HL-60 (cell line): Measurements from ENCODE around the gene RIN3.

Source experiments
- DNase-seq, 2 experiments: peaks; one replicate each; pipeline ENCODE4 v3.0.0-alpha.2; 2010 to 2020; ENCODE audit warnings: low read depth in 1 of 2, low spot score in 1 of 2
- H3K27ac ChIP-seq: fragments of 250-450 bp; sonication (Bioruptor Pico); replicated peaks from 2 replicates; pipeline ENCODE4 v1.5.1; 2020; ENCODE audit warnings: mild to moderate bottlenecking, moderate library complexity
- H3K27me3 ChIP-seq: fragments of 250-450 bp; sonication (Bioruptor Pico); 2 replicates; pipeline ENCODE4 v1.5.1; 2021; ENCODE audit warnings: mild to moderate bottlenecking, moderate library complexity; ENCODE audit not compliant: insufficient read depth, poor library complexity, severe bottlenecking
- H3K4me3 ChIP-seq: replicated peaks from 2 replicates; pipeline ENCODE4 v1.5.1; 2011; ENCODE audit warnings: mild to moderate bottlenecking, control low read depth, low read length; ENCODE audit not compliant: insufficient read depth
- CTCF ChIP-seq: IDR thresholded peaks from one replicate; pipeline ENCODE4 v1.5.1; 2011; ENCODE audit warnings: low read length, control low read depth, inconsistent platforms; ENCODE audit not compliant: insufficient read depth
- GABPA ChIP-seq: IDR thresholded peaks from 2 replicates; pipeline ENCODE4 v1.6.1; 2012; ENCODE audit warnings: low read depth
- POLR2AphosphoS5 ChIP-seq: IDR thresholded peaks from 2 replicates; pipeline ENCODE4 v1.6.1; 2012; ENCODE audit warnings: low read depth
- SPI1 ChIP-seq: IDR thresholded peaks from 2 replicates; pipeline ENCODE4 v1.6.1; 2012; ENCODE audit warnings: low read depth, mild to moderate bottlenecking, borderline replicate concordance
- TF ChIP-seq, protein P1 (sequence below): IDR thresholded peaks from 2 replicates; pipeline ENCODE4 v1.6.1; 2012; ENCODE audit warnings: low read depth; ENCODE audit not compliant: insufficient replicate concordance

Gene RIN3

DNA sequence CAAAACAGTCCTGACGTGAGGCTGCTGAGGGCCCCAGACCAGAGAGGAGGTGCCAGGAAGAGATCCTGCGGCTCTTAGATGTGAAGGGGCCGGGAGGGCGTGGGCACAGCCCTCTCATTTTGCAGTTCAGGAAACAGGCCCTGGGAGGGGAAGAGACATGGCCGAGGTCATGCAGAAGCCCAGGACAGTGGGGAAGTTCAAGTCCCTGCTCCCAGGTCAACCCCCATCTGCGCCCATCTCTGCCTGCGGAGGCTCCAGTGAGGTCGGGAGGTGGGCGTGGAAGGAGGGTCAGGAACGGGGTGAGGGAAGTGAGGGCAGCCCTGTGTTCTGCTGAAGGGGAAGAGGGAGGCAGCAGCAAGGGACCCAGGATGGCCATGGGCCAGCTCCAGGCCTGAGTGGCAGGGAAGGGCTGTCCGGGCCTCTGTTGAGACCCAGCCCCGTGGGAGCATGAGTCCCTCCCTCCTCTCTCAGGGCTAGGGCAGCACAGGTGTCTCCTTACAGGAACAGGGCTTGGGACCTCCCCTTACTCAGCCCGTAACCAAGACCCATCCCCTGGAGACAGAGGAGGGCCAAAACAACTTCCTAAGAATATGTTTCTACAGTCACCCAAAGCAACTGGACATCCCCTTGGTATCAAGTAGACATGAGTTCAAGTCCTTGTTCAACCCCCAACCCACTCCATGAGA is 144.0 kb downstream of the RIN3 start:
- Histone ChIP-seq H3K27me3 (no peaks in the 10 kb centered on the region), H3K27ac (peak overlapping the region; percentile 85), H3K4me3 (no peak overlapping the region)
- DNase-seq = peak in 1 of 2 experiments; percentile 59
- TF ChIP-seq CTCF (no peak), GABPA (no peak), POLR2AphosphoS5 (no peak; the same call in none of the 2 replicates), SPI1 (no peak; the same call in 1 of the 2 replicates)
- TF ChIP-seq, protein P1, sequence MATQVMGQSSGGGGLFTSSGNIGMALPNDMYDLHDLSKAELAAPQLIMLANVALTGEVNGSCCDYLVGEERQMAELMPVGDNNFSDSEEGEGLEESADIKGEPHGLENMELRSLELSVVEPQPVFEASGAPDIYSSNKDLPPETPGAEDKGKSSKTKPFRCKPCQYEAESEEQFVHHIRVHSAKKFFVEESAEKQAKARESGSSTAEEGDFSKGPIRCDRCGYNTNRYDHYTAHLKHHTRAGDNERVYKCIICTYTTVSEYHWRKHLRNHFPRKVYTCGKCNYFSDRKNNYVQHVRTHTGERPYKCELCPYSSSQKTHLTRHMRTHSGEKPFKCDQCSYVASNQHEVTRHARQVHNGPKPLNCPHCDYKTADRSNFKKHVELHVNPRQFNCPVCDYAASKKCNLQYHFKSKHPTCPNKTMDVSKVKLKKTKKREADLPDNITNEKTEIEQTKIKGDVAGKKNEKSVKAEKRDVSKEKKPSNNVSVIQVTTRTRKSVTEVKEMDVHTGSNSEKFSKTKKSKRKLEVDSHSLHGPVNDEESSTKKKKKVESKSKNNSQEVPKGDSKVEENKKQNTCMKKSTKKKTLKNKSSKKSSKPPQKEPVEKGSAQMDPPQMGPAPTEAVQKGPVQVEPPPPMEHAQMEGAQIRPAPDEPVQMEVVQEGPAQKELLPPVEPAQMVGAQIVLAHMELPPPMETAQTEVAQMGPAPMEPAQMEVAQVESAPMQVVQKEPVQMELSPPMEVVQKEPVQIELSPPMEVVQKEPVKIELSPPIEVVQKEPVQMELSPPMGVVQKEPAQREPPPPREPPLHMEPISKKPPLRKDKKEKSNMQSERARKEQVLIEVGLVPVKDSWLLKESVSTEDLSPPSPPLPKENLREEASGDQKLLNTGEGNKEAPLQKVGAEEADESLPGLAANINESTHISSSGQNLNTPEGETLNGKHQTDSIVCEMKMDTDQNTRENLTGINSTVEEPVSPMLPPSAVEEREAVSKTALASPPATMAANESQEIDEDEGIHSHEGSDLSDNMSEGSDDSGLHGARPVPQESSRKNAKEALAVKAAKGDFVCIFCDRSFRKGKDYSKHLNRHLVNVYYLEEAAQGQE = no peak

GRCh38 chr14:92658160-92658559 is 144.6 kb downstream of the RIN3 start:
- Histone ChIP-seq H3K27ac (peak overlapping the region; percentile 85), H3K27me3 (no peaks in the 10 kb centered on the region), H3K4me3 (no peak overlapping the region)
- peak in 1 of 2 experiments; percentile 49 for DNase-seq
- no peak for TF ChIP-seq POLR2AphosphoS5
- TF ChIP-seq, protein P1 = no peak

DNA sequence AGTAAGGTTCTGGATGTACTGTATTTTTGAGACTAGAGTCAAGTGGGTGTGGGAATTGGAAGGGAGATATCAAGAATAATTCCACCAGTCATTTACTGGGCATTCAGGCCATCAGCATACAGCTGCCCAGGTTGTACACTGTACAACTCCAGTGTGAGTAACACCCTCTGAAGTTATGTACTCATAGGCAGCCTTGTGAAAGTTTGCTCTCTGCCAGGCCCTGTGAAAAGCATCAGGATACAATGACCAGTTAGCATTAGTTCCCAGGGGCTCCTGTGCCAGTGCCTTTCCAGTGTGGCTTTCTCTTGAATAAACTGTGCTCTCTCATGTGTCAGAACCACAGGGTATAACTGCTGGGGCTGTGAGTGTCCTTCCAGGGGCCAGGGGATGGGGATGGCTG is 145.1 kb downstream of the RIN3 start:
- no peak for DNase-seq
- peak overlapping the region; percentile 85 for H3K27ac ChIP-seq
- no peaks in the 10 kb centered on the region for H3K27me3 ChIP-seq
- TF ChIP-seq SPI1 (no peak), POLR2AphosphoS5 (no peak), GABPA (no peak), CTCF (no peak)
- TF ChIP-seq, protein P1 = no peak
- no peak overlapping the region for H3K4me3 ChIP-seq
